ENCODE results near the gene PPP6C. TPM values are rescaled to one million over a fixed set of nuclear protein-coding genes. Genes with fewer than 3 reads are reported as not detected.
"Not testable (repeated sequence)": the region's sequence is repeated elsewhere in the genome, so short reads cannot be mapped to it uniquely, and the experiment has no call there.

The PPP6C gene
- total RNA-seq, 1 donor from 2014 or later = 39.4 TPM

GRCh38 chr9:125147401-125147951, 42.1 kb downstream of the PPP6C start:
- DNase-seq (ENCODE audit: missing footprints) (no peak), ATAC-seq (no peak)
- intact Hi-C loops (cut with DNase I) = loop anchor here (5.0 kb wide), 1 partner anchor 275 kb away; no protein-coding TSS in a partner anchor

DNA sequence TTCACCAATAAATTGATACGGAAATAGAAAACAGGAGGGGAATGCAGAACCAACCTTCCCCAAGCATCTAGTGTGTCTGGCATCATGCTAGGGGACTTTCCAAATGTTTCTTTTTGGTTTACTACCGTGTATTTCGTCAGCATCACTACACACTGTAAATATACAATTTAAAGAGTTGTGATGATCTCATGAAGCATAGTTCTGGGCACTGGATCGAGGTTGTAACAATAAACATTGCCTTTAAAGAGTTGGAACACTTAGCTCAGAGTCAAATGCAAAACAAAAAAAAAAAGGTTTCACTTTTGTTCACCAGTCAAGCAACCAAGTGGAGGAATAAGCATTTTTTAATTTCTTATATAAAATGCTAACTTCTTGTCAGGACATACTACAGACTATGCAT, 43.4 kb downstream of the PPP6C start:
- DNase-seq (ENCODE audit: missing footprints) (no peak), ATAC-seq (no peak)
- intact Hi-C loops (cut with DNase I) = loop anchor here (5.0 kb wide), 1 partner anchor 274 kb away; no protein-coding TSS in a partner anchor

GRCh38 chr9:125145425-125145824, 44.2 kb downstream of the PPP6C start:
- DNase-seq (ENCODE audit: missing footprints) (no peak), ATAC-seq (no peak)
- intact Hi-C loops (cut with DNase I) = loop anchor here (5.0 kb wide), 1 partner anchor 273 kb away; no protein-coding TSS in a partner anchor

- peak; percentile 99 for DNase-seq (ENCODE audit: missing footprints)
- intact Hi-C loops (cut with DNase I) = loop anchor here (1.0 to 2.0 kb wide), 2 partner anchors 202 to 371 kb away; partner anchors contain the start of gene GOLGA1
Measured at GRCh38 chr9:125143377-125144090, 46.1 kb downstream of the PPP6C start, which contains the start of gene SCAI. TSS of gene SCAI (minus strand) at chr9:125143528. CDS start at chr9:125143437, 91 bp downstream.

DNA sequence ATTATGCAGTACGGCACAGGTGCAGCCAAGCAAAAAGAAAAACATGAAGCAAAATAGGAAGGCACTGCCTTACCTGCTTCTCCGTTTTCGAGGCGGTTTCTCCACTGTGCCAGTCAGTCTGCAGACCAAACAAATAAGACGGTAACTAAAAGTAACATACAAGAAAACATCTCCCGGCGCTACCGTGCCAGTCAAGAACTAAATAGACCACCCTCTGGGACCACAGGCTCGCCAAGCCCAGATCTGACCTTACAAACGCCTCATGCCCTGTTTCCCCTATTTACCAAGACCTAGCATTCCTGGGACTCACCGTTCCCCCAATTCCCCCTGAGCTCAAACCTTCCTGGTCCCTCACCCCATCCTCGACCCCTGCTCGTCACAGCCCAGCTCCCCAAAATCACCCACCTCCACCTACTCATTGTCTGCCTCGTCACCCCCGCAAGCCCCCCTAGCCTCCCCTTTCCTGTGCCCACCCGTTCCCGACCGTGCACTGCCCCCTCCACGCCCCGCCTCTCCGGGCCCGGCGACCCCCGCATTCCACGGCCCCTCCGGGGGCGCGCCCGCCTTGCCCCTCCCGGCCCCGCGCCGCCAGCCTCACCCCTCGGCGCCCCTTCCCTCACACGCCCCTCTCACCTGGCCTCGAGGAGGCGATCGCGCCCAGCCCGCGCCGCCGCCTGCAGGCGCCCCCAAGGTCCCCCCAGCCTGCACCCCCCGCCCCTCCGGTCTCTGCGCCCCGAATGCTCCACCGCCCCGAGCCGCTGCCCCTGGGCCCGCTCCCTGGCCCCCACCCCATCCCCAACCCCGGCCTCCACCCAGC, 46.8 kb downstream of the PPP6C start:
- ATAC-seq (no peak), DNase-seq (ENCODE audit: missing footprints) (no peak)
- intact Hi-C loops (cut with DNase I) = loop anchor here (1.0 to 2.0 kb wide), 2 partner anchors 201 to 370 kb away; partner anchors contain the start of gene GOLGA1

More at GRCh38 chr9:125143377-125144090, 46.1 kb downstream of the PPP6C start, which contains the start of gene SCAI:
- ATAC-seq = peak; percentile 100

GRCh38 chr9:125141751-125142150, 47.9 kb downstream of the PPP6C start:
- ATAC-seq = no peak
- no peak for DNase-seq (ENCODE audit: missing footprints)
- intact Hi-C loops (cut with DNase I) = loop anchor here (2.0 kb wide), 1 partner anchor 369 kb away; no protein-coding TSS in a partner anchor

- intact Hi-C loops (cut with DNase I) = no loop called here
- ATAC-seq = no peak
- DNase-seq (ENCODE audit: missing footprints) = no peak
Measured at GRCh38 chr9:125141251-125141650, 48.4 kb downstream of the PPP6C start.

DNA sequence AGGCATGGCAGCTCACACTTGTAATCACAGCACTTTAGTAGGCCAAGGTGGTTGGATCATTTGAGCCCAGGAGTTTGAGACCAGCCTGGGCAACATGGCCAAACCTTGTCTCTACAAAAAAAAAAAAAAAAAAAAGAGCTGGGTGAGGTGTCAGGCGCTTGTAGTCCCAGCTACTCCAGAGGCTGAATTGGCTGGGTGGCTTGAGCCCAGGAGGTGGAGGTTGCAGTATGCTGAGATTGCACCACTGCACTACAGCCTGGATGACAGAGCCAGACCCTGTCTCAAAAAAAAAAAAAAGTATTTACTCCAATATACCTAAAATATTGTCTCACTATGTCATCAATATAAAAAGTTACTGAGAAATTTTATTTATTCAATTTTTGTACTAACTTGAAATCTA, 49.0 kb downstream of the PPP6C start:
- intact Hi-C loops (cut with DNase I) = no loop called here
- ATAC-seq (no peak), DNase-seq (ENCODE audit: missing footprints) (no peak)

DNA sequence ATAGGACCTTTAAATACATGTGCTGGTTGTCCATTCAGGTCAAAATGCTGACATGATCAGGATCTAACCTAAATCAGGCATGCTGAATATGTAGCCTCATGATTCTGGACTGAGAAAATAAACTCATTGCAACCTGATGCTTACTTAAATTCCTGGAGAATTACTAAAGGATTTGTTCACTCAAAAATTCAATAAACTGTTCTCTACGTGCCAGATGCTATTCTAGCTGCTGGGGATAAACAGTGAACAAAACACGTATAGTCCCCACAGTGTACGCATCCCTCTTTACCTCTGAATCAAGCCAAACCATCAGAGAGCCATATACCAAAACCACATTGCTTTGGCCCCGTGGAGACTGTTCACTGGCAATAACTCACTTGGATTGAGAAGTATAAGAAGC, 52.4 kb downstream of the PPP6C start:
- intact Hi-C loops (cut with DNase I) = no loop called here
- DNase-seq (ENCODE audit: missing footprints) (no peak), ATAC-seq (no peak)

GRCh38 chr9:125134976-125135375, 54.6 kb downstream of the PPP6C start:
- intact Hi-C loops (cut with DNase I) = no loop called here
- ATAC-seq (no peak), DNase-seq (ENCODE audit: missing footprints) (no peak)

DNA sequence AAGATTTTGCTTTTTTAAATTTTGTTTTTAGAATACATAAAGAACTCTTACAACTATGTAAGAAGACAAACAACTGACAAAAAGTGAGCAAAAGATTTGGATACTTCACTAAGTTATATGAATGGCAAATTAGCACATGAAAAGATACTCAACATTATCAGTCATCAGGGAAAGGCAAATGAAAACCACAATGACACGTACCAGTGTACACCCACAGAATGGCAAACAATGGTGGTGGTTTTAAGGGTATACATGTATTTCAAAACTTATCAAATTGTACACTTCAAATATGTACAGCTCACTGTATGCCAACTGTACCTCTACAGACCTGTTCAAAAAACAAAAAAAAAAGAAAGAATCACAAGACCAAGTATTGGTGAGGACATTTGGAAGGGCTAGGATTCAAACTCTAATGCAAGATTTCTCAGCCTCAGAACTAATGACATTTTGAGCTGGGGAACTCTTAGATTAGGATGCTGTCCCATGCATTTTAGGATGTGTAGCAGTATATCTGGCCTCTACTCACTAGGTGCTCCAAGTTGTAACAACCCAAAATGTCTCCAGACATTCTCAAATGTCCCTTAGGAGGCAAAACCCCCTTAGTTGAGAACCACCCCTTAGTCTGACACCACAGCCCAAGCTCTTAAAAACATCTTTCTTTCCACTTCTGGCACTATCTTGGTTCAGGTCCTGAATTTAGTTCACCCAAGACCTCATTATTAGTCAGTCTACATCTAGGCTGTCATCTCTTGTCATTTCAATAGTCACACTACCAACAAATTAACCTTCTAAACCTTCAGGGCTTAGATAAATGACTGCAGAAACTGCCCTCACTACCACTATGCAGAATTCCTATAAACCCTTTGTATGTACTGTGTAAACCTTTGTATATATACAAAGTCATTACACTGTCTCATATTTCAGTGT, 55.9 kb downstream of the PPP6C start:
- intact Hi-C loops (cut with DNase I) = no loop called here
- ATAC-seq (no peak), DNase-seq (ENCODE audit: missing footprints) (no peak)

- ATAC-seq (no peak), DNase-seq (ENCODE audit: missing footprints) (no peak)
- intact Hi-C loops (cut with DNase I) = no loop called here
Measured at GRCh38 chr9:125131778-125132177, 57.8 kb downstream of the PPP6C start.

DNA sequence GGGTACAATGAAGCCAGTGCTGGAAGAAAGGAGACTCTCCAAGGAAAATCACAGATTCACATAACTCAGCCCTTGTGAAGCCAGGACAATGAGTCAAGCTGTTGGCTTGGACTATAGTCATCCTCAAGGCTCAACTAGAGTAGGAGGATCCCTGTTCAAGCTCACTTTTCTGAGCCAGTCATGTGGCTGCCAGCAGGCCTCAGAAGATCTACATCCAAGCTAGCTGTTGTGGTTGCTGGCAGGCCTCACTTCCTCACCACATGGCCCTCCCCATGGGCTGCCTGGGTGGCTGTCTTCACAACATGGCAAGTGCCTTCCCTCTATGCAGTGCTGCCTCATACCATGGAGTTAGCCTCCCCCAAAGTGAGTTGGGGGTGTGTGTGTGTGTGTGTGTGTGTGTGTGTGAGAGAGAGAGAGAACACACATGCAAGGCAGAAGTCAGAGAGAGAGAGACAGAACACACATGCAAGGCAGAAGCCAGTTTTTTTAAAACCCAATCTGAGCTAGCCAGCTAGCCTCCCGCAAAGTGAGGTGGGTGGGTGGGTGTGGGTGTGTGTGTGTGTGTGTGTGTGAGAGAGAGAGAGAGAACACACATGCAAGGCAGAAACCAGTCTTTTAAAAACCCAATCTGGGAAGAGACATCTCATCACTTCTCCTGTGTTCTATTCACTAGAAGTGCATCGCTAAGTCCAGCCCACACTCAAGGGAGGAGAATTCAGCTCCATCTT, 63.4 kb downstream of the PPP6C start:
- ATAC-seq = peak; percentile 98
- intact Hi-C loops (cut with DNase I) = no loop called here
- DNase-seq (ENCODE audit: missing footprints) = peak; percentile 91

GRCh38 chr9:125125523-125125922, 64.1 kb downstream of the PPP6C start:
- peak; percentile 29 for ATAC-seq
- DNase-seq (ENCODE audit: missing footprints) = no peak
- intact Hi-C loops (cut with DNase I) = no loop called here

DNA sequence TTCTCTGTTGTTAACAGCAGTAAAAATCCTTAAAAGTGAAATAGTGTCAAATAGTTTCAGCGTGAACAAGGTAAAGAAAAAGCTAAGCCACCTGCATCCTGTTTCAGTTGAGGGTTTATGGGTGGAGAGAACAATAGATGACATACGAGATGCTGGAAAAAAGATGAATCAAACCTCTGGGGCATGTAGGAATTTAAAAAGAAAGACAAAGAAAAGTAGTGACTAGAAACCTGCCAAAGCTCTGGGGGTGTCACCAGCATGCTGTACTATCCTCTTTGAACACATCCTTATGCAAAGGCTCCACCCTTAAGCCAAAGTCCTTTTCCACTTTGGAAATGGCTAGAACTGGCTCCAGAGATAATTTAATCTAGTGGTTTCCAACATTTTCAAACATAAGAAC, 68.5 kb downstream of the PPP6C start:
- ATAC-seq = no peak
- no peak for DNase-seq (ENCODE audit: missing footprints)
- intact Hi-C loops (cut with DNase I) = no loop called here

DNA sequence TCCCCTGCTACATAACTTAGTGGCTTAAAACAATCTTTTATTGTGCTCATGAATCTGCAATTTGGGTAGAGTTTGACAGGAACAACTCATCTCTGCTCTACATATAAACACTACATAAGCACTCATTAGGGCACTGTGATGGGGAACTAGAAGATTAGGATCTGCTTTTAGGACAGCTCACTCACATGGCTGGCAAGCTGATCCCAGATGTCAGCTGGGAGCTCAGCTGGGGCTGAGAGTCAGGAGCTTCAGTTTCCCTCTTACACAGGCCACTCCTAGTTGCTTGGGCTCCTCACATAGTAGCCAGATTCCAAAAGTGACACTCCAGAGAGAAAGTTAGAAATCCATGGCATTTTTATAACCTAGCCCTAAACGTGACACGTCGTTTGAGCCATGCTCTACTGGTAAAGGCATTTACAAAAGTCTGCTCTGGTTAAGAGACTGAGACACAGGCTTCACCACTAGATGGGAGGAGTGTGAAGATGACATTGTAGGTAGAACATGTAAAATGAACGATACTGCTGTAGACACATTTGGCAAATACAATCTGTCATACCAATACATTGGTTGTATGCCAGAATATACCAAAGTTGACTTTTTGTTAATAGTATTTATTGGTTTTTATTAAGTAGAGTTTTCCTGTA, 69.8 kb downstream of the PPP6C start:
- intact Hi-C loops (cut with DNase I) = no loop called here
- DNase-seq (ENCODE audit: missing footprints) = no peak
- no peak for ATAC-seq

GRCh38 chr9:125118696-125119095, 70.9 kb downstream of the PPP6C start:
- ATAC-seq; DNase-seq (ENCODE audit: missing footprints); intact Hi-C loops (cut with DNase I): not testable (repeated sequence)

Data from Right ventricle myocardium inferior (tissue), 1 donor.